ENCODE results near the gene CLTCL1.

CLTCL1 gene

GRCh38 chr22:19233189-19233661, 58.3 kb downstream of the CLTCL1 start:
- no peak for TF ChIP-seq CTCF (IDR thresholded peaks at IDR 0.05)

GRCh38 chr22:19232623-19233022, 58.9 kb downstream of the CLTCL1 start:
- no peak for TF ChIP-seq CTCF (IDR thresholded peaks at IDR 0.05)

GRCh38 chr22:19231986-19232385, 59.5 kb downstream of the CLTCL1 start:
- no peak for TF ChIP-seq CTCF (IDR thresholded peaks at IDR 0.05)

- no peak for TF ChIP-seq CTCF (IDR thresholded peaks at IDR 0.05)
Observed at GRCh38 chr22:19229600-19229999, 61.9 kb downstream of the CLTCL1 start.

GRCh38 chr22:19228179-19228578, 63.3 kb downstream of the CLTCL1 start:
- TF ChIP-seq CTCF (IDR thresholded peaks at IDR 0.05) = no peak

- TF ChIP-seq CTCF (IDR thresholded peaks at IDR 0.05) = no peak
Observed at GRCh38 chr22:19226428-19226827, 65.1 kb downstream of the CLTCL1 start.

- TF ChIP-seq CTCF (IDR thresholded peaks at IDR 0.05) = no peak
Observed at GRCh38 chr22:19225560-19225959, 66.0 kb downstream of the CLTCL1 start.

- no peak for TF ChIP-seq CTCF (IDR thresholded peaks at IDR 0.05)
Observed at GRCh38 chr22:19224985-19225384, 66.5 kb downstream of the CLTCL1 start.

Data from LNCAP (cell line).